ENCODE results near the gene FURIN. TPM values are rescaled to one million over a fixed set of nuclear protein-coding genes. Genes with fewer than 3 reads are reported as not detected.
"Not testable (repeated sequence)": the region's sequence is repeated elsewhere in the genome, so short reads cannot be mapped to it uniquely, and the experiment has no call there.

FURIN gene
- total RNA-seq, 1 donor from 2014 or later, result 103 TPM

DNA sequence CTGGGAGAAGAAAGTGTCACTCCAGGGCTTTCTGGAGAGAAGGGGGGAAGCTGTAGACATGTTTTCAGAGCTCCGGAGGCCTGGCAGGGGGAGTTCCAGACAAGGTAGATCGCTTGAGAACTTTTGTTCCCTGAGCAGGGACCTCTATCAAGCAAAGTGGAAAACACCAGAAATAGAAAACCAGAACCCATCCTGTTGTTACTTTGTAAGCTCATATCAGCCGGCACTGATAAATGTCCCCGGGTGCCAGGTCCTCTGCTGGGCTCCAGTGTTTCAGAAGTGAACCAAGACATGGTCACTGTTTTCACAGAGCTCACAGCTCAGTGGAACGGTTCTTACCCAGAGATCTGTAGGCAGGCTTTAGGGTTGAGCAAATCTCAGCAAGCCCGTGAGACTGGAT is 50.4 kb downstream of the FURIN start:
- no peak overlapping the region for H3K4me3 ChIP-seq (ENCODE audit: low read depth, low read length)
- TF ChIP-seq CTCF (IDR thresholded peaks at IDR 0.05; ENCODE audit: insufficient read depth, low read length, poor library complexity, severe bottlenecking), result no peak
- no peak for DNase-seq (ENCODE audit: low read depth)
- H3K27me3 ChIP-seq (ENCODE audit: control insufficient read depth, insufficient read depth, low read length), result no peaks in the 10 kb centered on the region
- peaks cover 2% of the 10 kb centered on the region for H3K36me3 ChIP-seq (ENCODE audit: control insufficient read depth, insufficient read depth, low read length)

DNA sequence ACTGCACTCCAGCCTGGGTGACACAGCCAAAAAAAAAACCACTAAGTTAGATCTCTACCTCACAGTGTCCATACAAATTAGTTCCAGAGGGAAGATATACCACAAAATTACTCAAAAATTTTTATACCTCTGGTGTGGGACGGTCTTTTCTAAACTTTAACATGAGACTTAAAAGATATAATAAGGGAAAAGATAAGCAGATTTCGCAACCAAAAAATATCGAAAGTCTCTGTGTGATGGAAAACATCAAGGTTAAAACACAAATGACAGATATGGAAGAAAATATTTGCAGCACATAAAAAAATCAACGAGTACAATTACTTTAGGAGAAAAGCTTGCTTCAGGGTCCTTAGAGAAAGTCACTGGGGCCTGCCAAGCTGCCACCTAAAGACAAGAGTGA is 53.5 kb downstream of the FURIN start:
- no peaks in the 10 kb centered on the region for H3K36me3 ChIP-seq (ENCODE audit: control insufficient read depth, insufficient read depth, low read length)
- H3K27me3 ChIP-seq (ENCODE audit: control insufficient read depth, insufficient read depth, low read length), result no peaks in the 10 kb centered on the region
- no peak for TF ChIP-seq CTCF (IDR thresholded peaks at IDR 0.05; ENCODE audit: insufficient read depth, low read length, poor library complexity, severe bottlenecking)
- no peak for DNase-seq (ENCODE audit: low read depth)
- H3K4me3 ChIP-seq (ENCODE audit: low read depth, low read length), result no peak overlapping the region

- not testable (repeated sequence) for H3K36me3 ChIP-seq (ENCODE audit: control insufficient read depth, insufficient read depth, low read length); H3K4me3 ChIP-seq (ENCODE audit: low read depth, low read length); DNase-seq (ENCODE audit: low read depth); H3K27me3 ChIP-seq (ENCODE audit: control insufficient read depth, insufficient read depth, low read length)
Measured at GRCh38 chr15:90922712-90923322, 54.4 kb downstream of the FURIN start.

GRCh38 chr15:90924375-90924774 is 56.0 kb downstream of the FURIN start:
- no peak overlapping the region for H3K4me3 ChIP-seq (ENCODE audit: low read depth, low read length)
- H3K27me3 ChIP-seq (ENCODE audit: control insufficient read depth, insufficient read depth, low read length), result no peaks in the 10 kb centered on the region
- no peak for DNase-seq (ENCODE audit: low read depth)
- no peaks in the 10 kb centered on the region for H3K36me3 ChIP-seq (ENCODE audit: control insufficient read depth, insufficient read depth, low read length)
- TF ChIP-seq CTCF (IDR thresholded peaks at IDR 0.05; ENCODE audit: insufficient read depth, low read length, poor library complexity, severe bottlenecking), result no peak

DNA sequence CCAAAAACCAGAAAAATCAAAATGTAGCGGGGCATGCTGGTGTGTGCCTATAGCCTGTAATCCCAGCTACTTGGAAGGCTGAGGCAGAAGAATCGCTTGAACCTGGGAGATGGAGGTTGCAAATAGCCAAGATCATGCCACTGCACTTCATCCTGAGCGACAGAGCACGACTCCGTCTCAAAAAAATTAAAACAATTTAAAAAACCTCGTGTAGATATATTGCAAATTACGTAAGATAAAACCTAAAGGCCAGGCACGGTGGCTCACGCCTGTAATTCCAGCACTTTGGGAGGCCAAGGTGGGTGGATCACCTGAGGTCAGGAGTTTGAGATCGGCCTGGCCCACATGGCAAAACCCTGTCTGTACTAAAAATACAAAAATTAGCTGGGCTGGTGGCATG is 58.4 kb downstream of the FURIN start:
- DNase-seq (ENCODE audit: low read depth); H3K36me3 ChIP-seq (ENCODE audit: control insufficient read depth, insufficient read depth, low read length); H3K4me3 ChIP-seq (ENCODE audit: low read depth, low read length); H3K27me3 ChIP-seq (ENCODE audit: control insufficient read depth, insufficient read depth, low read length): not testable (repeated sequence)

DNA sequence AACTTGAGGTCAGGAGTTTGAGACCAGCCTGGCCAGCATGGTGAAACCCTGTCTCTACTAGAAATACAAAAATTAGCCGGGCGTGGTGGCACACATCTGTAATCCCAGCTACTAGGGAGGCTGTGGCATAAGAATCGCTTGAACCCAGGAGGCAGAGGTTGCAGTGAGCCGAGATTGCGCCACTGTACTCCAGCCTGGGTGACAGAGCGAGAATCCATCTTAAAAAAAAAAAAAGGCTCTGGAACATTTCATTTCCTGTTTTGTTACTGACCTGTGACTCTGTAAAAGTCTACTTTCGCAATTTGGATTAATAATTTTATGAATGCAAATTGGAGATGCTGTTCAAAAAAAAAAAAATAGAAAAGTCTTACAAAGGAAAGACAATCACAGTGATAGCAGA is 59.7 kb downstream of the FURIN start:
- H3K36me3 ChIP-seq (ENCODE audit: control insufficient read depth, insufficient read depth, low read length); H3K27me3 ChIP-seq (ENCODE audit: control insufficient read depth, insufficient read depth, low read length); DNase-seq (ENCODE audit: low read depth); H3K4me3 ChIP-seq (ENCODE audit: low read depth, low read length): not testable (repeated sequence)

DNA sequence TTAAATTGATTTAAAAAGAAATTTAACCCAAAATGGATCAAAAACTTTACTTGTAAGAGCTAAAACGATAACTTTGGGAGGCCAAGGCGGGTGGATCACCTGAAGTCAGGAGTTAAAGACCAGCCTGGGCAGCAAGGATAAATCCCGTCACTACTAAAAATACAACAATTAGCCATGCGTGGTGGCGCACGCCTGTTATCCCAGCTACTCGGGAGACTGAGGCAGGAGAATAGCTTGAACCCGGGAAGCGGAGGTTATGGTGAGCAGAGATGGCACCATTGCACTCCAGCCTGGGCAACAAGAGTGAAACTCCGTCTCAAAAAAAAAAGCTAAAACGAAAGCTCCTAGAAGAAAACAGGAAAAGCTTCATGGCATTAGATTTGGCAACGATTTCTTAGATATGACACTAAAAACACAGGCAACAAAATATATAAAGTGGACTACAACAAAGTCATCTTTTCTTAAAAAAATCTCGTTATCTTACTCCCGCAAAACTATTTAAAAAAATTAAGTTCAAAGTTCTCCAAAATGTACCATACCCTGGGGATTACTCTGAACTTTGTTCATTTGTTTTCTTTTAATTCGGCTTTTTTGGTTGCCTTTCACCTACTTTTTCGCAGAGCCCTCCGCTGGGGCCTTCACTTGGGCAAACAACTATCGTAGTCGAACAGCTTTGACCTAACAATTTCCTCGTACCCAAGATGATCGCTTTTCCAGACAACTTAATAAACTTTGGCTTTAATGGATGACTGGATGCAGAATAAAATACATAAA is 61.0 kb downstream of the FURIN start:
- H3K27me3 ChIP-seq (ENCODE audit: control insufficient read depth, insufficient read depth, low read length), result no peaks in the 10 kb centered on the region
- H3K4me3 ChIP-seq (ENCODE audit: low read depth, low read length), result peak overlapping the region; percentile 51
- TF ChIP-seq CTCF (IDR thresholded peaks at IDR 0.05; ENCODE audit: insufficient read depth, low read length, poor library complexity, severe bottlenecking), result no peak
- no peaks in the 10 kb centered on the region for H3K36me3 ChIP-seq (ENCODE audit: control insufficient read depth, insufficient read depth, low read length)
- DNase-seq (ENCODE audit: low read depth), result no peak

Data from kidney epithelial cell (primary cell).